Stimulated activated CD8-positive, alpha-beta memory T cell treated with anti-CD3 and anti-CD28 coated beads, Interleukin-4, amount 100 ng/mL, for 24 hours (primary cell): Measurements from ENCODE around the gene ATXN7L1.

Experiments used
- DNase-seq: peaks from one replicate; pipeline ENCODE4 v3.0.0-alpha.2; 2020; ENCODE audit warnings: low read depth

ATXN7L1 gene

DNA sequence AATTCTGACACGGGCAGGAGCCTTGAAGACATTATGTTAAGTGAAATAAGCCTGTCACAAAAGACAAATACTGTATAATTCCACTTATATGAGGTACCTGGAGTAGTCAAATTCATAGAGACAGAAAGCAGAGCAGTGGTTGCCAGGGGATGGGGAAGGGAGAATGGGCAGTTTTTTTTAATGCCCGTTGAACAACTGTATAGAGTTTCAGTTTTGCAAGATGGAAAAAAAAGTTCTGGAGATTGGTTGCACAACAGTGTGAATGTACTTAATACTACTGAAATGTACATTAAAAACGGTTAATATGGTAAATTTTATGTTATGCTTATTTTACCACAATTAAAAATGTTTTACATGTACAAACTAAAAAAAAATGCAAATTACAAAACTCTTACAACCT lies 231.5 kb downstream of the ATXN7L1 start:
- no peak for DNase-seq

DNA sequence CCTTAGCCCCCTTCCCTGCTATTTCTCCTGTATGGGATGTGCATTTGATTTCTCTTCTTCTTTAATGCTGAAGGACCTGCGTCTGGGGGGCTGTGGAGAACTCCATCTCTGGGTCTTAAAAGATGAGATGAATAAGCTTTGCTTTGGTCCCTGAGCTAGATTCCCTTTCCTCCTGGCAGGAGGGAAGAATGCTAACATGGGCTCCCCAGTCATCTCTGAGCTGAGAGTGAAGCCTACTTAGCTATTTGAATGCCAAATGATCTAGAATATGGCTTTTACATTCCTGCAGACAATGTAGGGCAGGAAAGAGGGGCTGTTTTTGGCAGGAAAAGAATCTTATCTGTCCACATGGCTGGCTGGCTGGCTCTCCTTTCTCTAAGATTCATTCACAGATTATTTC lies 232.5 kb downstream of the ATXN7L1 start:
- no peak for DNase-seq

DNA sequence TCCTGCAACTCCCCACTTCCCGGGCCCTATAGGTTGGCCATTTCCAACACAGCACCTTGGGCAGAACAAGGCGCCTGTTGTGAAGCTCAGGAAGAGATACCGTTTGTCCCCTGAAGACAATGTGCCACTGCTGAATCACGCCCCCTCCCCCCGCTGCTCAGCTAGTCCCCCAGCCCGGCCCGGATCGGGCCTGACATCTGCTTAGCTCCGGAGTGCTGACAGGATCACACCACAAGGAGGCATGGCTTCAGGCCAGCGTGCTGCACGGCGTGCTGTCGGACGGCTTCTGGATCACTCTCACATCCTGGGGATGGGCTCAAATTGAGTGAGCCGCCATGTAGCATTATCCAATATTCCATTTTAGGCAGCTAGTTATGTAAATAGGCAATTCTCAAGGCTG lies 233.0 kb downstream of the ATXN7L1 start:
- DNase-seq: no peak

DNA sequence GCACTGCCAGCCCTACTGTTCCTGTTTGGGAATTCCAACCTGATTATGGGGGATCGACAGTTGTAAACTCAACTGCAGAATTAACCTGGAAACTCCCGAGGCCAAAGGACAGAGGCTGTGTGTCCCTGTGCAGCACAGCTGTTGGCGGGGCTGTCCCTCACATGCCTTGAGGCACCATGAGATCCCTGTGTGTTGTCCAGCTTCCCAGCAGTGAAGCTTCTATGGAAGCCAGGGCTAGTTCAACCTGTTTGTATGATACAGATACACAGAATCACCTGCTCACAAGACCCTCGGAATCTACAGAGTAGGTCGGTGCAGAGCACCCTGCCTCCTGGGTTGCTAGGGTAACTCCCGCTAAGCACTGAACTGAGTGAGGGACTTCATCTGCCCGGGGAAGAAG lies 234.1 kb downstream of the ATXN7L1 start:
- DNase-seq: no peak

DNA sequence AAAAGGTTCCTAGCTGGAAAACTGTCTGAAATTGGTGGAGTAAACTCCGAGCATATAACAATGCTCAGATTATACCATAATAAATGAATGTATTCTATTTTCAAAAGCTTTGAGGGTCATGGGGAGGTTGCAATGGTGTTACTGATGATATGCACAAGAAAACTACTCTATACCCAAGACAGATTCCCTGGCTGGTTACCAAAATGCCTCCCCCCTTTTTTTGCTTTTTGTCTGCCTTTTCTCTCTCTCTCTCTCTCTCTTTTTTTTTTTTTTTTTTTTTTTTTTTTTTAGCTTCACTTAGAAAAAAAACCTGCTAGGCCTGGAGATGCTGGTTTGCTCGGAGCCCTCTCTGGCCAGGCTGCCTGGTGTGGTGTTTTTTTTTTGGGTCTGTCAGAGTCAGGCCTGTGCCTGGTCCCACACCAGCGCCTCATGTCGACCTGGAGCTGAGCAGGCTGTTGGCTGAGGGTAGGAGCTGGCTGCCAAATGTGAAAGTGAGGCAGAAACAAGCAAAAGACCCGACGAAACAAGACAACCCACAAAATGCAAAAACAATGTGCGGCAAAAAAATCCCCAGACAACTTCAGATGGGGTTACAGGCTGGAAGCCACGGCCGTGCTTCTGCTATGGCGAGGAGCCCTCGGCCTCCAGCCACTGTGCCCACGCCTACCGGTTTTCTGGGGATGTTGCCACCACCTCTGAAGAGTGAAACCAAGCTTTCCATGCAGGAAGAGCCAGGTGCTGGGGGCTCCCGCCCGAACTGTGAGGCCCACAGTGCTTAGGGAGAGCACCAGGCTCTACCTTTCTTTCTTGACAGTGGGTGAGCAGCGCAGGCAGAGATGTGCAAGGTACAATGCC lies 235.2 kb downstream of the ATXN7L1 start:
- no peak for DNase-seq

DNA sequence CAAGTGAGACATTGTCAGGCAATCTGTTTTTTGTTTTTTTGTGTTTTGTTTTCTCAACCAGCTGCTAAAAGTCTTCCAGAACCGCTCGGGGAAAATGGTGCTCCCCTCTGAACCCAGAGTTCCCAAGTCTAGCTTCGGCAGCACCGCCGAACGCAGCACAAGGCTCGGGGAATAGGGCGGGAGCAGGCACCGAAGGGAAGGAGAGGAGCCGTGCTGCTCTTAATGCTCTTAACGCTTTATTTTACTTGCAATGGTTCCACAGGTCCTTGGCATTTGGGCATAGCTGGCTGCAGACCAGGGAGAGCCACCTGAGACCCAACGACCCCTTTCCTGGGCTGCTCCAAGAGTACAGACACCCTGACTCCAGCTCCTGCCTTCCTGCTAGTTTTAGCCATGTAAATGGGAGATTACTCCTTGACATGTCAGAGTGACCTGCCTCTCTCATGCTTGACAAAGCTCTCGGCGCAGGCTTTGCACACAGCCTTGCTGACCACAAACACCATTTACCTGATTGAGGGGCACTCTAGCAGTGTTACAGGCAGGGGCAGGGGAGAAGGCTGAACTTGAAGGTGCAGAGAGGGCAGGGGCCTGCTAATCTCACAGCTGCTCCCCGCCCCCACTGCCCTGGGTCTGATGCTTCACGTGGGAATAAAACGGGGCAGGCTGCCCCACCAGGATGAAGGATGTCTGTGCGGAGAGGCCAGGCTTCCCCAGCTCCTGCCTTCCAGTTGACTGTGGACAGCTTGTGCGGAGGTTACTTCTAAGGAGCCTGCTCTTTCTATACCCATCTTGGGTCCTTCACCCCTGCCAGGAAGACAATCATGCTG lies 236.5 kb downstream of the ATXN7L1 start:
- no peak for DNase-seq

DNA sequence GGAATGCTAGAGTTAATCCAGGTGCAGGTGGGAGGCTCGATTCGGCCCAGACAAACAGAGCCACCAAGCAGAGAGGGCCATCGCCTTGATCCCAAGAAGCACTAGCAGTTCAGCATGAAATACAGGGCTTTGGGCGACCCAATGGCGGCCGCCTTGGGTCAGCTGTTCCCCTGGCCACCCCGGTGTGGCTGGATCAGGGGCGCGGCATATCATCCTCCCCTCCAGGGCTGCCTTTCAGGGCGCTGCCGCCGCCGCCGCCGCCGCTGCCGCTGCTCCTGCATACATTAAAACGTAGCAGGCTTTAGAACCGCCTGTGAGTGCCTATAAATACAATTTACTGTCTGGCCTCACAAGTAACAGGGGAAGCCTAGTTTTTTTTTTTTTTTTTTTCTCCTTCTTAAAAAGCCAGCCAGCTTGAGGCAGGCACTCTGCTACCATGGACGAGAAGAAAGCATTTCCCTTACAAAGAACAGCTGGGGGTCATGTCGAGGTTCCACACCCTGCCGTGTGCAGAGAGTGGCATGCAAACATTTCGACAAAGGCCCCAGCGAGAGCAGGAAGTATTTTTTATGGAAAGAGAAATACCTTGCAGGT lies 237.4 kb downstream of the ATXN7L1 start:
- DNase-seq: no peak

DNA sequence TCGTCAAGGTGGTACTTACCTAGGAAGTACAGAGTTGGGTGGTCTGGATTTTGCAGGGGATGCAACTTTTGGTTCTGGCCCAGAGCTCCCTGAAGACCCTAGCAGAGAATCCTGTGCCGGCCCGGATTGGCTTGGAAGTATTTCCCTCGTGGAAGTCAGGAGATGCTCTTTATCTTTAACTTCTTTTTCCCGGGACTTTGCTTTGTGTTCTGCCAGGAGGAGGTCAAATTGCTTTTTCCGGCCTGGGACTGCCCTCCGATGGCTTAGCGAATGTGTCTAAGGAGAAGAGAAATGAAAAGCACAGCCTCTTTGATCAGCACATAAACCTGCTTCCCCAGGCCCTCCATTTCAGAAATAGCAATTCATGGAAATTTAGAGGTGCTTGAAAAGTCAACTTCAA lies 238.1 kb downstream of the ATXN7L1 start:
- no peak for DNase-seq

DNA sequence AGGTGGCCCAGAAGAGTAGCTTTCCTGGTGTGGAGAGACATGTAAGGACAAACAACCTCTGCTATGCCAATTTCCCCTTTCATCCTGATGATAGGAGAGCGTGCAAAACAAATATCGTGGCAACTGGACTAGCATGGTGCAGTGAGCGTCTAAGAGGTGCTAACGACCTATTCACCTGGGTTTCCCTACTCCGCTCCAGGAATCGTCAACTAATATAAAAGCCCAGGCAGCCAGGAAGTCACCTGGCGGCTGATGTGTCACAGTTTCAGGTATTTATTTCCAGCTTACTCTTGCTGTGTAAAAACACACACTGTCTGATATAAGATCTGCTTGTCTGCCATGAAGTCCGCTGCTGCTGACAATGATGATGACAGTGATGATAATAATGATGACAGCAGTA lies 238.6 kb downstream of the ATXN7L1 start:
- DNase-seq: no peak

DNA sequence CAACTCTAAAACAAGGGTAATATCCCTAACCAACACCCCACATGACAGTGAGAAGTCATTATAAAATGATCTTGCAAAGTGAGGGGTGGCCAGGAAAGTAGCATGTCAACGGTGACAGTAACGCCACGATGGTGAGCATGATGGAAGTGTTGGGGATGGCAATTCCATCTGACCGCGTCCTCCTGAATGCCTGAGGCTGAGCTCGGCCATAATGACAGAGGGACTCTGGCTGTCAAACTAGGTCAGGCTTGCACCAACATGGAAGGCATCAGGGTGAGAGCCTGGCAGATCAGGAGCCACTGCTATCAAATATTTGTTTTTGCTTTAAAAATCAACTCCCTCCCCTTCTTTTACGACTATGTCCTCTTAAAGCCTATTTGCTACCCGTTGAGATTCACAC lies 239.4 kb downstream of the ATXN7L1 start:
- no peak for DNase-seq

DNA sequence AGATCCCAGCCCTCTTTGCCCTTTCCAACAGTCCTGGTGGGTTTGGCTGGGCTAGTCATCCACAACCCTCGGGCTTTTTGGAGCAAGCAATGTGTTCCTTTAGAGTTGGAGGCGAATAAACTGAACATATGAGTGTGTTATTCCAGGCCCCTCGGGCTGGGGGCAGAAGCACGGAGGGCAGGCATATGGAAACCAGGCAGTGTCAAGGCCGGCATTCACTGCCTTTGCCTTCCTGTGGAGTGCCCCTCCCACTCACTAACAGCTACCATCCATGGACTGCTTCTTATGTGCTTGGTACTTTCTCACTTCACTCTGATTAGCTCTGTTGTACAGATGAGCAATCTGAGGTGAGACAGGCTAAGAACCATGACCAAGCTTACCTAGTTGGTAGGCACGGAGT lies 241.2 kb downstream of the ATXN7L1 start:
- DNase-seq: no peak

DNA sequence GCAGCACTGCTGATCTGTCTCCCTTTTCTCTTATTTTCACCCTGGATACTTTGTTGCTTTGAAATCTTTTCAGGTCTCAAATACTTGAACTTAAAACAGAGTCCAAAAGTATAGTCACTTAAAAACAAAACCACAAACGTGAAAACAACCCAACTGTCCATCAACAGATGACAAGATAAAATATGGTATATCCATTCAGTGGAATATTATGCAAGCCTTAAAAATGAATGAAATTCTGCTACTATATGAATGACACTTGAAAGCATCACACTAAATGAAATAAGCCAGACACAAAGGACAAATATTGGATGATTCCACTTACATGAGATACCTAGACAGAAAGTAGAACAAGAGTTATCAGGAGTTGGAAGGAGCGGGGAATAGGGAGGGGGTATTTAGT lies 250.4 kb downstream of the ATXN7L1 start:
- no peak for DNase-seq

DNA sequence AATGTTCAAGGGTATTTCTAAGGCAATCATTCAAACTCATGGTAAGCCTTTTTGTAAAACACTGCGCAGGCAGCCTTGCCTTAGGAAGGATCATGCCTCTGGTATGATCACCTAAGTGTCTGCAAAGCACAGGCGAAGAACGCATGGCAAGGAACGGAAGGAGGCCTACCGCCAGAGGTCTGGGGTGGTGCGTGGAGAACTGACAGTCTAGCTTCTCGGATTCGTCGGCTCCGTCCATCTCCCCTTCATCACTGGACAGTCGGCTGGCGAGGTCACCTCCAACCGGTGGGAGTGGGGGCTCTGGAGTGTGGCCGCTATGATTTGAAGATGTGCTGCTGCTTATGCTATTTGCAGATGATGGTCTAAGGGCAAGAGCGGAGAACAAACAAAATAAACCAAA lies 252.5 kb downstream of the ATXN7L1 start:
- DNase-seq: no peak

DNA sequence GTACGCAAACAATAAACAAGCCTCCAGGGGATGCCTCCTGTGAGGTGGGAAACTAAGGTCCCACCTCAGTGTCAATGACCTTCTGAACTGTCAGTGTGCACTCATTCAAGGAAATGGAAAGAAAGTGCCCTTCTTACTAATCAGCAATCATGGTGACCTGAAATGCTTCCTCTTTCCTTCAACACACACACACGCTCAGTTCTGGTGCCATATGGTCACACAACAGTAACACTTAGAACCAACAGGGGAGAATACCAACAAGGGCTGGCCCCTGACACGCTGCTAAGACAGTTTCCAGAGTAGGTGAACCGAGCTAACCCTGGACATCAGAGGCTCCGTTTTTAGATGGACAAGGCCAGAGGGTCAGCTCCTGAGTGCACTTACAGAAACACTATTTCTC lies 253.0 kb downstream of the ATXN7L1 start:
- DNase-seq: no peak

DNA sequence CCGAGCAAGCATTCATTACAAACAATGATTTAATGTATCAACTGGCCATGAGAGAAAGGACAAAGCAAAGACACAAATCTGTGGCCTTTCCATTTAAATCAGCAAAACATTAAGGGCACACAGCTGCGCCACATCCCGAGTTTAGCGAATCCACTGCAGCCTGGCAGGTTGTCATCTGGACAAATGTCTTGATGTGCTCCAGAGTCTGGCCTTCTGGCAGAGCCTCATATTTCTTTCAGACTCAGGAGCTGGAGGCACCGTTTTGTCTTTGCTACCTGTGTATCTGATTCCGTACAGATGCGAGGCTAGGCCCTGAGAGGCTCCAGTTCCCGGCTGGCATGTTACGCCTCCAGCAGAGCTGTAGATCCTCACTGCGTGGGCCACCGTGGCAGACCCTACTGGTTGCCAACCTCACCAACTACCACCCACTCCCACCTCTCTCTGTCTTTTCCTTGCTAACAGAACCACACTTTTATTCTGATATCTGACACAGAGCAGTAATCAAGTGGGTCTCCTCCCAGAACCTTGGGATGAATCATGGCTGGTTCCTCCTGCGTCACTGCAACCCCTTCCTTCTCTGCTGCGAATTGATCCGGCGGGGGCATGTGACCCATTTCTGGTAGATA lies 254.2 kb downstream of the ATXN7L1 start:
- DNase-seq: no peak

DNA sequence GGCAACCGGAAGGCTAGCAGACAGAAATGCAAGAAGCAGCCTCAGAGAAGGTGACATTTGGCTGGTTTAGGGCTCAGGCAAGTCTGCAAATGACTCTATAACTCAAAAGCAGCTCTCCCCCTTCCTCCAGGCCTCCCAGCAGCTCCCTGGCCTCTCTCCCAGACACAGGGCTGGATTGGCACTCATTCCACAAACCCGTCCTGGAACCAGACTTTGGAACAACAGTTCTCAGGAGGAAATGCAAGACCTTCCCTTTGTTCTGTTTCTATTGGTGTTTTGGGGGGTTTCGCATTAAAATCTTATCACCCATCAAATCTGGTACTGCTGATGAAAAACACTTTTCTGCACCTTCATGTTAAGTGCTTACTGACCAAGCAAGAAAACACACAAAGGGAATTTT lies 254.8 kb downstream of the ATXN7L1 start:
- no peak for DNase-seq

DNA sequence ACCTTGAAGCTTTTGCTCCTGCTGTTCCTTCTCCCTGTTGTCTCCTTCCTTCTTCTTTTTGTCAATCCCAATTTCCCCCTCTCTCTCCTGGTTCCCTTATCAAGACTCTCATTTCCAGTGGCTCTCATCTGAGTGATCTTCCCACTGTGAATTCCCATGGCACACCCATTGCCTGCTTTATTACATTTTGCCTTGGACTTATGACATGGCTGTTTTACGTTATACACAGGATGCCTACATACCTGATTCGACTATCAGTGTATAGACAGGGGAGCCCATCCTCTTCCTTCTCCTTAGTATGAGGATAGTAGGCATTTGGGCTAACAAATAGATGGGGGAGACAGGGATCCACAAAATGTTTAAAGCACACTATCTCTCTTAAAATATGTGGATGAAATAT lies 255.2 kb downstream of the ATXN7L1 start:
- no peak for DNase-seq

DNA sequence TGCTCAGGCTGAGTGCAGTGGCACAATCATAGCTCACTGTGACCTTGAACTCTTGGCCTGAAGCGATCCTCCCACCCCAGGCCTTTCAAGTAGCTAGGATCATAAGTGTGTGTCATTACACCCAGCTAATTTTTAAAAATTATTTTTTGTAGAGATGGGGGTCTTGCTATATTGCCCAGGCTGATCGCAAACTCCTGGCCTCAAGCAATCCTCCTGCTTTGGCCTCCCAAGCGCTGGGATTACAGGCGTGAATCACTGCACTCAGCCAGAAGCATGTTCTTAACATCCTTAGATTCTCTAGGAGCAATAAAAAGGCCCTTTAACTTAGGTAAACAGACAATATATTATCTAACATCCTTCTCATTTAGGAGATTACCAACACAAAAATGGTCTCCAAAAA lies 256.8 kb downstream of the ATXN7L1 start:
- DNase-seq: no peak

DNA sequence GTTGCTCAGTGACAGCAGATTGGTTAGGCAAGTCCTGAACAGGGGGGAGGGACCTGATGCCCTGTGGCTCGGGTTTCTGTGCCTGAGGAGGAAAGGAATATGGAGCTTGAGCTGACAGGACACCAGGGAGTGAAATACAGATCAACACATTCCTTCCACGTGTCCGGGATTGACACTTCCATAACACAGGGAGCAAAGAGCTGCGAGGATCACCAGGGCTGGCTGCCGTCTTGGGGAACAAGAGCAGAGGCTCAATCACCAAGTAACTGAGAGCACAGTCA lies 258.4 kb downstream of the ATXN7L1 start:
- no peak for DNase-seq

DNA sequence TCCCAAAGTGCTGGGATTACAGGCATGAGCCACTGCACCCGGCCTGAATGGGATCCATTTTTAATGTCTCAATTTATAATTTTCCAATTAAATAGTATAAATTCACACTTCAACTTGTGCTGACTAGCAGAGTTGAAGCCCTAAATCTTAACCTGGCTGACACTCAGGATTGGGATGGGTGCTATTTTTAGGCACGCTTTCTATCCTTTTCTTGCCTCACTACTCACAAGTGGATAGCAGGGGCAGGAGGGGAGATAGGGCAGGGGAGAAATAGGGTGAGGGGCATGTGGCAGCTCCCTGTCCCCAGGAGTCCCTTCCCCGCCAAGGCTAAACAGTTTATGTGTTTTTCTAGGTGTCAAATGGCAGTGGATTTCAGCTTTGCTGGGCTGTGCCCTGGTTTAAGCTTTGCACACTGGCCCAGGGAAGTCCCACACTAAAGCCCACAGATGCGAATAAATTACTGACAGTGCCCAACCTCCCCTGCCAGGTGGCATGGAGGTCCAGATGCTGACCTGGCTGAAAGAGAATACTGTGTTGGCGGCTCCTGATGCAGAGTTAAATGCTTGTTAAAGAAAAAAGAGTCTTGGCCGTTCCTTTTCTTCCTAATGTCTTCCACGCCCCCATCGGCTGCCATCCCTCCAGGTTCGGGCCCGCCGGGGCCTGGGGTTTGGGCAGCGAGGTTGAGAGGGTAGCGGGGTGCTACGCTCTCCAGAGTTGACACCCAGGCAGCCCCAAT lies 259.0 kb downstream of the ATXN7L1 start:
- DNase-seq: no peak

DNA sequence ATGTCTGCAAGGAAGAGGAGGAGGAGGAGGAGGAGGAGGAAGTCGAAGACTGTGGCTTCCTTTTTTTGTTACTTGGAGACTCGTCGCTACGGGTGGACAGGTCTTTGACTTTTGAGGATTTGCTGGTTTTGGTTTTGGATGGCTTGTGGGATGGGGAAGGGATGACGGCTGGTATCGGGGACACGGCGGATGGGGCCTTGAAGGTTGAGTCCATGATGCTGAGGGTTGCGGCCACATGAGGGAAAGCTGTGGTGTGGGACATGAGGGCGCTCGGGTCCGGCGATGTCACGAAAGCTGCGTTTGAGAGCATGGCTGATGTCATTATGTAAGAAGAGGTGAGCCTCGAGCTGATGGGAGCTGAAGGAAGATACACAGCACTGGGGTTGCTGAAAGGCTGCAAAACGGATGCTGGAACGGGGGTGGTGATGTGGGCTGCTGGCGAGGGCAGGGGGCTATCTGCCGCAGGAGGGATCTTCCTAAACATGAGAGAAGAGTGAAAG lies 262.0 kb downstream of the ATXN7L1 start:
- DNase-seq: no peak
